Thyroid gland (tissue), 4 donors: ENCODE measurements around the gene MEIS3. TPM values are rescaled to one million over a fixed set of nuclear protein-coding genes. Genes with fewer than 3 reads are reported as not detected.

Source experiments
- DNase-seq, 2 donors: peaks; one replicate each; pipeline ENCODE4 v3.0.0-alpha.2; 2019
- H3K27ac ChIP-seq, 3 donors: fragments of 200-600 bp; sonication (generic); 1 replicate in 2 of 3; 2 replicates in 1 of 3; pipeline ENCODE4 v1.5.1; 2016 to 2019; ENCODE audit warnings: mild to moderate bottlenecking in 1 of 3, moderate library complexity in 1 of 3
- H3K27me3 ChIP-seq: fragments of 200-600 bp; sonication (generic); one replicate; pipeline ENCODE4 v1.5.1; 2019
- H3K36me3 ChIP-seq, 2 donors: fragments of 200-600 bp; sonication (generic); one replicate each; pipeline ENCODE4 v1.5.1; 2016 to 2019
- H3K4me1 ChIP-seq, 2 donors: fragments of 200-600 bp; sonication (generic); one replicate each; pipeline ENCODE4 v1.5.1; 2017 to 2019
- H3K4me3 ChIP-seq, 3 donors: fragments of 200-600 bp; sonication (generic); replicated peaks in 1 of 3; 1 replicate in 2 of 3; 2 replicates in 1 of 3; pipeline ENCODE4 v1.5.1; 2016; ENCODE audit warnings: mild to moderate bottlenecking in 1 of 3
- H3K9me3 ChIP-seq: fragments of 200-600 bp; sonication (generic); one replicate; pipeline ENCODE4 v1.5.1; 2017
- POLR2A ChIP-seq, 2 donors: fragments of 450-650 bp; IDR thresholded peaks; one replicate each; pipeline ENCODE4 v1.6.1; 2017; ENCODE audit warnings: antibody characterized with exemption in 2 of 2, mild to moderate bottlenecking in 2 of 2, moderate library complexity in 1 of 2
- WGBS, 2 donors: methylation state at CpG; one replicate each; pipeline ENCODE4 v1.1.5; 2017; 5-methylcytosine and 5-hydroxymethylcytosine counted together
- intact Hi-C: fragments of 100-400 bp; cut with DNase I; formaldehyde crosslinking; loops from one replicate; pipeline ENCODE4 v1.15.1; 2023
- total RNA-seq, 4 donors: library from RNA; depleted of rRNA; stranded (reverse); fragments of >200 nt; gene quantifications; one replicate each; pipeline ENCODE4 v1.2.3, GENCODE V29; 2016
- TF ChIP-seq, protein P1 (sequence below), 6 experiments: fragments of 200-600 bp in 3 of 6; fragments of 450-650 bp in 3 of 6; sonication (generic) in 3 of 6; IDR thresholded peaks; one replicate each; pipeline ENCODE4 v1.5.1; 2016 to 2019; ENCODE audit warnings: antibody characterized with exemption in 6 of 6, mild to moderate bottlenecking in 2 of 6, inconsistent platforms in 1 of 6, moderate library complexity in 1 of 6

Gene MEIS3
- total RNA-seq, 4 donors from 2014 or later, result 3.6 to 15.3 (median 6.1) TPM

DNA sequence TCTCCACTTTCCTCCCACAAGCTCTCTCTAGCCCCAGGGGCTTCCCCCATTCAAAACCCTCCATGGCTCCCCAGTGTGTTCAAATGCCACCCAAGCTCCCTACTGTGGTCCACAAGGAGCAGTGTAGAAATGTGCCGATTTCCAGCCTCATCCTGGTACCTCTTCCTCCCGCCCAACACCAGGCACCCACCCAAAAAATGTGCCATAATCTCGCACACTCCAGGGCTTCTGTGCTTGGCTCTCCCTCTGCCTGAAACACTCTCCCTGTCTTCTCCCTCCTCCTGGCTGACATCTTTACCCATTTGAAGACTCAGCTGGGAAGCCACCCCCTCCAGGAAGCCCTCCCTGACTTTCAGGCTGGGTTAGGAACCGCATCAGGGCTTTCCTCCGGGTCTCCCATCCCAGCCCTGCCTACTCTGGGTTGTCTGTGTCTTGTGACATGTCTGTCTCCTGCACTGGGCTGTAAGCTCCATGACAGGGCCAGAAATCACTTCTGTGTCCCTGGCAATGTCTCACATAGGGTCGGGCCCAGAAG is 16.6 kb upstream of the MEIS3 start:
- WGBS, 2 donors, result 79% methylated on average over 6 of the region's 6 CpGs
- TF ChIP-seq, protein P1, sequence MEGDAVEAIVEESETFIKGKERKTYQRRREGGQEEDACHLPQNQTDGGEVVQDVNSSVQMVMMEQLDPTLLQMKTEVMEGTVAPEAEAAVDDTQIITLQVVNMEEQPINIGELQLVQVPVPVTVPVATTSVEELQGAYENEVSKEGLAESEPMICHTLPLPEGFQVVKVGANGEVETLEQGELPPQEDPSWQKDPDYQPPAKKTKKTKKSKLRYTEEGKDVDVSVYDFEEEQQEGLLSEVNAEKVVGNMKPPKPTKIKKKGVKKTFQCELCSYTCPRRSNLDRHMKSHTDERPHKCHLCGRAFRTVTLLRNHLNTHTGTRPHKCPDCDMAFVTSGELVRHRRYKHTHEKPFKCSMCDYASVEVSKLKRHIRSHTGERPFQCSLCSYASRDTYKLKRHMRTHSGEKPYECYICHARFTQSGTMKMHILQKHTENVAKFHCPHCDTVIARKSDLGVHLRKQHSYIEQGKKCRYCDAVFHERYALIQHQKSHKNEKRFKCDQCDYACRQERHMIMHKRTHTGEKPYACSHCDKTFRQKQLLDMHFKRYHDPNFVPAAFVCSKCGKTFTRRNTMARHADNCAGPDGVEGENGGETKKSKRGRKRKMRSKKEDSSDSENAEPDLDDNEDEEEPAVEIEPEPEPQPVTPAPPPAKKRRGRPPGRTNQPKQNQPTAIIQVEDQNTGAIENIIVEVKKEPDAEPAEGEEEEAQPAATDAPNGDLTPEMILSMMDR (IDR thresholded peaks at IDR 0.05), result no peak
- no peak for TF ChIP-seq POLR2A (IDR thresholded peaks at IDR 0.05)
- Histone ChIP-seq H3K27me3 (peaks cover 8% of the 10 kb centered on the region), H3K4me3 (no peak overlapping the region), H3K4me1 (no peaks in the 10 kb centered on the region), H3K9me3 (no peaks in the 10 kb centered on the region), H3K36me3 (no peaks in the 10 kb centered on the region), H3K27ac (no peak overlapping the region)
- DNase-seq, result no peak
- intact Hi-C loops, result loop anchor here (2.0 to 10.0 kb wide), 2 partner anchors 79 to 263 kb away; partner anchors contain the start of gene NAPA

DNA sequence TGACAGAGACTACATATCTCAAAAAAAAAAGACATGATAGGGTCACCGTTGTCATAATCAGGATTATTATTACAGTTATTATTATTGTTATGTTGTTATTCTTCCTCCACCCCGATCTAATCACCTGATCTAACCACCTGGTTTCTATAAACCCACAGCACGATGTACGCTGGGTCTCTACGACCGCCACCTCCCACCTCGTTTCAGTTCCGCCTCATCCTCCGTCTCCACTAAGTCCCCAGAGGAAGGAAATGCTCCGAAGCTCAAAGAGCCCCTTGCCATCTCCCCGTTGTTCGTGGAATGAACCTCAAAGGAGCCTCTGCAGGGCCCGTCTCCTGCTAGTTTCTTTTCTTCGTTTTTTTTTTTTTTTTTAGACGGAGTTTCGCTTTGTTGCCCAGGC is 15.9 kb upstream of the MEIS3 start:
- Histone ChIP-seq H3K4me3 (no peak overlapping the region), H3K36me3 (no peaks in the 10 kb centered on the region), H3K9me3 (no peaks in the 10 kb centered on the region), H3K27ac (no peak overlapping the region), H3K27me3 (peaks cover 15% of the 10 kb centered on the region), H3K4me1 (peaks cover 3 to 4% of the 10 kb centered on the region in 2 donors)
- no peak for TF ChIP-seq POLR2A (IDR thresholded peaks at IDR 0.05)
- TF ChIP-seq, protein P1 (IDR thresholded peaks at IDR 0.05), result no peak
- WGBS, 2 donors, result 51 to 65% methylated on average over 16 of the region's 16 CpGs
- intact Hi-C loops, result loop anchor here (10.0 kb wide), 1 partner anchor 80 kb away; the partner anchor contains the start of gene NAPA
- no peak for DNase-seq

DNA sequence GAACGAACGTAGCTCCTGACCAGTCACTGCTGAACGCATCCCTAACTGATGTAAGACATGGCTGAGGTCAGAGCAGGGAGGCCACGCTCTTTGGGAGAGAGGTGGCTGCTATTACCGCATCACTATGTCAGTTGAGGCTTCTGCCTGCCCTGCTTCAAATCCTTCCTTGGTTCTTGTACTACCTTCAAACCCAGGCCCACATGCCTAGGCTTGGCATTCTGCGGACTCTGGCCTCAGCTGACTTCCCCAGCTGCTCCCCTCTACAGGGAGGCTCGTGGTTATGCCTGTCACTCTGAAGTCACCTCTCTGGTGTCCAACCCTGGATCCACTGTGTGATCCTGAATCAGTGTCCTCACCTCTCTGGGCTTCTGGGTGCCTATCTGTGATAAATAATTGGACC is 14.8 kb upstream of the MEIS3 start:
- intact Hi-C loops, result loop anchor here (10.0 kb wide), 1 partner anchor 81 kb away; the partner anchor contains the start of gene NAPA
- Histone ChIP-seq H3K4me1 (peaks cover 9 to 11% of the 10 kb centered on the region in 2 donors), H3K9me3 (no peaks in the 10 kb centered on the region), H3K4me3 (no peak overlapping the region), H3K36me3 (no peaks in the 10 kb centered on the region), H3K27me3 (peaks cover 20% of the 10 kb centered on the region), H3K27ac (no peak overlapping the region)
- no peak for DNase-seq
- TF ChIP-seq, protein P1 (IDR thresholded peaks at IDR 0.05), result no peak
- WGBS, 2 donors, result 74 to 78% methylated on average over 7 of the region's 7 CpGs

DNA sequence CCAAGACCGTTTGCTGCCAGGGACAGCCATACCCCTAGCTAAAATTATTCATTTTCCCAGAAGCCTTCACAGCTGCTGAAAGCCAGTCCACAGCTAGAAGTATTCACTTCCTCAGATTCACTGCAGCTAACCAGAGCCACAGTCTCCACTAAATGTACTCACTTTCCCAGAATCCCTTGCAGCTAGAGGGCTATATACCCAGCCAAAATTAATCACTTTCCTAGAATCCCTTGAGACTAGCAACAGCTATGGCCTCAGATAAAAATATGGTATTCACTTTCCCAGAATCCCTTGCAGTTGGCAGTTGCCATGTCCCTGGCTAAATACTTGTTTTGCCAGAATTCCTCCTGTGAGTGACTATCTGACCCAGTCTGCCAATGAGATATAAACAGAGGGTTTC is 13.8 kb upstream of the MEIS3 start:
- Histone ChIP-seq H3K27me3 (peaks cover 20% of the 10 kb centered on the region), H3K9me3 (no peaks in the 10 kb centered on the region), H3K27ac (no peak overlapping the region), H3K4me1 (peaks cover 9 to 17% of the 10 kb centered on the region in 2 donors), H3K36me3 (no peaks in the 10 kb centered on the region), H3K4me3 (no peak overlapping the region)
- 45 to 47% methylated on average over 1 of the region's 1 CpG for WGBS, 2 donors
- no peak for DNase-seq
- intact Hi-C loops, result loop anchor here (10.0 kb wide), 1 partner anchor 82 kb away; the partner anchor contains the start of gene NAPA
- no peak for TF ChIP-seq POLR2A (IDR thresholded peaks at IDR 0.05)
- TF ChIP-seq, protein P1 (IDR thresholded peaks at IDR 0.05), result no peak

DNA sequence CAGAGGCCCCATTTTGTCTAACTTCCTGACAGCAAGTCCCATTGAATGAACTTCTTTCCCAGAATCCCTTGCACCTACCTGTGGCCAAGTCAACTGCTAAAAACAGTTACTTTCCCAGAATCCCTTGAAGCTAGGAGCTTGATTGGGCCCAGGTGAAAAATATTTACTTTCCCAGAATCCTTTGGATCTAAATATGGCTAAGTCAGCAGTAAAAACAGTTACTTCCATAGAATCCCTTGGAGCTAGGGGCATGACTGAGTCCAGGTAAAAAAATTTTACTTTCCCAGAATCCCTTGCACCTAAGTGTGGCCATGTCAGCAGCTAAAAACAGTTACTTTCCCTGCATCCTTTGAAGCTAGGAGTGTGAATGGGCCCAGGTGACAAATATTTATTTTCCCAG is 13.2 kb upstream of the MEIS3 start:
- peaks cover 9 to 19% of the 10 kb centered on the region in 2 donors for H3K4me1 ChIP-seq
- peaks cover 20% of the 10 kb centered on the region for H3K27me3 ChIP-seq
- no peak for DNase-seq
- TF ChIP-seq, protein P1 (IDR thresholded peaks at IDR 0.05), result no peak
- TF ChIP-seq POLR2A (IDR thresholded peaks at IDR 0.05), result no peak
- no peak overlapping the region for H3K27ac ChIP-seq
- H3K36me3 ChIP-seq, result no peaks in the 10 kb centered on the region
- H3K9me3 ChIP-seq, result no peaks in the 10 kb centered on the region
- H3K4me3 ChIP-seq, result no peak overlapping the region
- intact Hi-C loops, result loop anchor here (10.0 kb wide), 1 partner anchor 82 kb away; the partner anchor contains the start of gene NAPA
